Common myeloid progenitor, CD34-positive (primary cell): ENCODE data around the gene AKT3.
A peak's percentile ranks its signal among the peaks of the same experiment; 100 is the strongest.

Experiments used
- CTCF ChIA-PET: fragments of 350-600 bp; sonication (Branson Sonifier 250); formaldehyde crosslinking; loops from one replicate; lab custom pipeline; 2021; ENCODE audit warnings: antibody characterized with exemption; lab: Charles Lee
- POLR2A ChIA-PET: fragments of 350-600 bp; sonication (Branson Sonifier 250); formaldehyde crosslinking; loops from one replicate; lab custom pipeline; 2021; ENCODE audit warnings: antibody characterized with exemption; lab: Charles Lee
- DNase-seq, 3 donors: peaks; one replicate each; pipeline versions ENCODE4 v3.0.0 to v3.0.0-alpha.2; 2013
- H3K27ac ChIP-seq, 2 experiments: 1 replicate in 1 of 2; 2 replicates in 1 of 2; pipeline ENCODE4 v1.7.0; 2013; ENCODE audit warnings: inconsistent platforms in 2 of 2, low read length in 2 of 2, mild to moderate bottlenecking in 2 of 2, low read depth in 1 of 2, moderate library complexity in 1 of 2; ENCODE audit not compliant: severe bottlenecking in 2 of 2, insufficient read depth in 1 of 2, poor library complexity in 1 of 2
- H3K27me3 ChIP-seq, 5 experiments: replicated peaks in 2 of 5; 1 replicate in 3 of 5; 2 replicates in 2 of 5; pipeline versions ENCODE4 v1.6.1 to v1.7.0; 2013; ENCODE audit warnings: low read length in 4 of 5, mild to moderate bottlenecking in 2 of 5, moderate library complexity in 2 of 5, inconsistent platforms in 1 of 5; ENCODE audit not compliant: insufficient read depth in 5 of 5, control insufficient read depth in 4 of 5
- H3K36me3 ChIP-seq, 4 experiments: 1 replicate in 2 of 4; 2 replicates in 2 of 4; pipeline versions ENCODE4 v1.6.1 to v1.7.0; 2013; ENCODE audit warnings: low read length in 3 of 4, control low read depth in 1 of 4, mild to moderate bottlenecking in 1 of 4; ENCODE audit not compliant: control insufficient read depth in 4 of 4, insufficient read depth in 4 of 4
- H3K4me1 ChIP-seq, 4 experiments: 1 replicate in 3 of 4; 2 replicates in 1 of 4; pipeline versions ENCODE4 v1.6.1 to v1.7.1; 2013; ENCODE audit warnings: low read length in 3 of 4, mild to moderate bottlenecking in 3 of 4, control low read depth in 1 of 4, inconsistent platforms in 1 of 4, moderate library complexity in 1 of 4; ENCODE audit not compliant: control insufficient read depth in 4 of 4, insufficient read depth in 4 of 4; ENCODE audit errors: control extremely low read depth in 1 of 4
- H3K4me3 ChIP-seq, 7 experiments: 1 replicate in 4 of 7; 2 replicates in 3 of 7; pipeline versions ENCODE4 v1.5.1 to v1.7.0; 2013; ENCODE audit warnings: mild to moderate bottlenecking in 7 of 7, low read length in 6 of 7, moderate library complexity in 6 of 7, inconsistent platforms in 2 of 7, low read depth in 2 of 7, control low read depth in 1 of 7; ENCODE audit not compliant: insufficient read depth in 4 of 7, control insufficient read depth in 1 of 7; ENCODE audit errors: extremely low read depth in 1 of 7
- H3K9me3 ChIP-seq, 5 experiments: 1 replicate in 4 of 5; 2 replicates in 1 of 5; pipeline versions ENCODE4 v1.6.1 to v1.7.1; 2013; ENCODE audit warnings: low read length in 4 of 5, mild to moderate bottlenecking in 2 of 5, inconsistent platforms in 1 of 5, low read depth in 1 of 5, moderate library complexity in 1 of 5; ENCODE audit not compliant: control insufficient read depth in 4 of 5, insufficient read depth in 2 of 5; ENCODE audit errors: control extremely low read depth in 1 of 5
- WGBS: methylation state at CpG from one replicate; pipeline ENCODE4 v1.1.5; 2013; ENCODE audit not compliant: insufficient coverage; 5-methylcytosine and 5-hydroxymethylcytosine counted together

Gene AKT3

GRCh38 chr1:243454328-243454997, 395.6 kb downstream of the AKT3 start:
- H3K4me1 ChIP-seq: peaks cover 10 to 34% (median 17%) of the 10 kb centered on the region in 4 experiments
- H3K36me3 ChIP-seq: peaks cover 4 to 24% (median 9%) of the 10 kb centered on the region in 4 experiments
- no peak overlapping the region for H3K4me3 ChIP-seq
- no peak for DNase-seq
- no peaks in the 10 kb centered on the region for H3K9me3 ChIP-seq
- H3K27me3 ChIP-seq: no peaks in the 10 kb centered on the region
- WGBS: 100% methylated on average over 6 of the region's 17 CpGs
- POLR2A ChIA-PET: no interaction called here
- CTCF ChIA-PET: no interaction called here
- H3K27ac ChIP-seq: no peak overlapping the region

GRCh38 chr1:243452092-243452491, 398.0 kb downstream of the AKT3 start:
- Histone ChIP-seq H3K27ac (peak overlapping the region in 1 of 2 experiments; percentile 37), H3K4me1 (peaks cover 7 to 34% (median 21%) of the 10 kb centered on the region in 4 experiments), H3K36me3 (peaks cover 4 to 26% (median 6%) of the 10 kb centered on the region in 4 experiments), H3K9me3 (no peaks in the 10 kb centered on the region), H3K4me3 (peak overlapping the region in 1 of 7 experiments; percentile 10), H3K27me3 (no peaks in the 10 kb centered on the region)
- POLR2A ChIA-PET: interaction anchor here (0.7 kb wide), 1 partner anchor 77 kb away, joined by 5 read pairs; no protein-coding TSS in a partner anchor
- WGBS: no CpG with 5 or more reads among the region's 2 CpGs
- DNase-seq: peak in 2 of 3 donors; percentile 85
- CTCF ChIA-PET: no interaction called here

- ChIA-PET CTCF (interaction anchor here (1.2 kb wide), 1 partner anchor 9 kb away, joined by 4 read pairs; no protein-coding TSS in a partner anchor), POLR2A (no interaction called here)
- H3K36me3 ChIP-seq: peaks cover 0 to 22% (median 4%) of the 10 kb centered on the region in 4 experiments
- no peaks in the 10 kb centered on the region for H3K27me3 ChIP-seq
- H3K27ac ChIP-seq: no peak overlapping the region
- no peak for DNase-seq
- H3K9me3 ChIP-seq: no peaks in the 10 kb centered on the region
- H3K4me3 ChIP-seq: no peak overlapping the region
- WGBS: 88% methylated on average over 6 of the region's 6 CpGs
- H3K4me1 ChIP-seq: peaks cover 7 to 44% (median 23%) of the 10 kb centered on the region in 4 experiments
These were observed 400.7 kb downstream of the AKT3 start for GRCh38 chr1:243449373-243449772.

- ChIA-PET CTCF (interaction anchor here (1.0 kb wide), 1 partner anchor 21 kb away, joined by 3 read pairs; no protein-coding TSS in a partner anchor), POLR2A (interaction anchor here (1.0 kb wide), 1 partner anchor 9 kb away, joined by 3 read pairs; no protein-coding TSS in a partner anchor)
- Histone ChIP-seq H3K4me3 (no peak overlapping the region), H3K4me1 (peaks cover 16 to 54% (median 27%) of the 10 kb centered on the region in 4 experiments), H3K27ac (peak overlapping the region in 1 of 2 experiments; percentile 30), H3K27me3 (no peaks in the 10 kb centered on the region), H3K36me3 (peaks cover 0 to 16% (median 3%) of the 10 kb centered on the region in 4 experiments), H3K9me3 (no peaks in the 10 kb centered on the region)
- peak in 1 of 3 donors; percentile 16 for DNase-seq
- WGBS: 68% methylated on average over 3 of the region's 4 CpGs
These were observed 402.2 kb downstream of the AKT3 start for GRCh38 chr1:243447844-243448243.

- no CpG with 5 or more reads among the region's 3 CpGs for WGBS
- Histone ChIP-seq H3K4me3 (no peak overlapping the region), H3K9me3 (no peaks in the 10 kb centered on the region), H3K4me1 (peaks cover 19 to 53% (median 26%) of the 10 kb centered on the region in 4 experiments), H3K27ac (peak overlapping the region in 1 of 2 experiments; percentile 30), H3K36me3 (peaks cover 0 to 15% (median 3%) of the 10 kb centered on the region in 4 experiments), H3K27me3 (no peaks in the 10 kb centered on the region)
- ChIA-PET POLR2A (interaction anchor here (1.0 kb wide), 1 partner anchor 9 kb away, joined by 3 read pairs; no protein-coding TSS in a partner anchor), CTCF (interaction anchor here (1.0 kb wide), 1 partner anchor 21 kb away, joined by 3 read pairs; no protein-coding TSS in a partner anchor)
- peak; percentile 44 to 91 (median 85) for DNase-seq
These were observed 402.7 kb downstream of the AKT3 start for GRCh38 chr1:243447347-243447746.

GRCh38 chr1:243443557-243443956, 406.5 kb downstream of the AKT3 start:
- Histone ChIP-seq H3K4me1 (peaks cover 15 to 49% (median 19%) of the 10 kb centered on the region in 4 experiments), H3K36me3 (peaks cover 0 to 11% (median 4%) of the 10 kb centered on the region in 4 experiments), H3K27me3 (no peaks in the 10 kb centered on the region), H3K9me3 (no peaks in the 10 kb centered on the region), H3K4me3 (peak overlapping the region in 1 of 7 experiments; percentile 23), H3K27ac (no peak overlapping the region)
- CTCF ChIA-PET: interaction anchor here (0.6 kb wide), 1 partner anchor 95 kb away, joined by 3 read pairs; no protein-coding TSS in a partner anchor
- no CpG with 5 or more reads among the region's 4 CpGs for WGBS
- no peak for DNase-seq
- POLR2A ChIA-PET: interaction anchor here (0.6 kb wide), 1 partner anchor 22 kb away, joined by 3 read pairs; no protein-coding TSS in a partner anchor

- CTCF ChIA-PET: interaction anchor here (1.0 to 1.6 kb wide), 2 partner anchors 10 to 35 kb away, joined by 3 read pairs; no protein-coding TSS in a partner anchor
These were observed 408.4 kb downstream of the AKT3 start for GRCh38 chr1:243441601-243442000.

More at GRCh38 chr1:243441601-243442000, 408.4 kb downstream of the AKT3 start:
- Histone ChIP-seq H3K27ac (no peak overlapping the region), H3K27me3 (no peaks in the 10 kb centered on the region), H3K36me3 (peaks cover 0 to 14% (median 10%) of the 10 kb centered on the region in 4 experiments), H3K4me1 (peaks cover 4 to 35% (median 10%) of the 10 kb centered on the region in 4 experiments), H3K9me3 (no peaks in the 10 kb centered on the region), H3K4me3 (no peak overlapping the region)
- POLR2A ChIA-PET: no interaction called here
- DNase-seq: no peak
